RPMI7951 (cell line): ENCODE results near the gene GCLM. TPM values are rescaled to one million over a fixed set of nuclear protein-coding genes. Genes with fewer than 3 reads are reported as not detected.
"Not testable (repeated sequence)": the region's sequence is repeated elsewhere in the genome, so short reads cannot be mapped to it uniquely, and the experiment has no call there.

Experiments
- DNase-seq: peaks from one replicate; pipeline ENCODE4 v3.0.0-alpha.2; 2012; ENCODE audit warnings: low read depth
- total RNA-seq: library from RNA; depleted of rRNA; stranded (reverse); fragments of >200 nt; shearing (Covaris generic); gene quantifications from 2 replicates; pipeline ENCODE4 v1.2.3, GENCODE V29; 2014; rRNA removed

The GCLM gene, protein sequence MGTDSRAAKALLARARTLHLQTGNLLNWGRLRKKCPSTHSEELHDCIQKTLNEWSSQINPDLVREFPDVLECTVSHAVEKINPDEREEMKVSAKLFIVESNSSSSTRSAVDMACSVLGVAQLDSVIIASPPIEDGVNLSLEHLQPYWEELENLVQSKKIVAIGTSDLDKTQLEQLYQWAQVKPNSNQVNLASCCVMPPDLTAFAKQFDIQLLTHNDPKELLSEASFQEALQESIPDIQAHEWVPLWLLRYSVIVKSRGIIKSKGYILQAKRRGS
- total RNA-seq = 45.1 and 46.3 TPM in 2 replicates

DNA sequence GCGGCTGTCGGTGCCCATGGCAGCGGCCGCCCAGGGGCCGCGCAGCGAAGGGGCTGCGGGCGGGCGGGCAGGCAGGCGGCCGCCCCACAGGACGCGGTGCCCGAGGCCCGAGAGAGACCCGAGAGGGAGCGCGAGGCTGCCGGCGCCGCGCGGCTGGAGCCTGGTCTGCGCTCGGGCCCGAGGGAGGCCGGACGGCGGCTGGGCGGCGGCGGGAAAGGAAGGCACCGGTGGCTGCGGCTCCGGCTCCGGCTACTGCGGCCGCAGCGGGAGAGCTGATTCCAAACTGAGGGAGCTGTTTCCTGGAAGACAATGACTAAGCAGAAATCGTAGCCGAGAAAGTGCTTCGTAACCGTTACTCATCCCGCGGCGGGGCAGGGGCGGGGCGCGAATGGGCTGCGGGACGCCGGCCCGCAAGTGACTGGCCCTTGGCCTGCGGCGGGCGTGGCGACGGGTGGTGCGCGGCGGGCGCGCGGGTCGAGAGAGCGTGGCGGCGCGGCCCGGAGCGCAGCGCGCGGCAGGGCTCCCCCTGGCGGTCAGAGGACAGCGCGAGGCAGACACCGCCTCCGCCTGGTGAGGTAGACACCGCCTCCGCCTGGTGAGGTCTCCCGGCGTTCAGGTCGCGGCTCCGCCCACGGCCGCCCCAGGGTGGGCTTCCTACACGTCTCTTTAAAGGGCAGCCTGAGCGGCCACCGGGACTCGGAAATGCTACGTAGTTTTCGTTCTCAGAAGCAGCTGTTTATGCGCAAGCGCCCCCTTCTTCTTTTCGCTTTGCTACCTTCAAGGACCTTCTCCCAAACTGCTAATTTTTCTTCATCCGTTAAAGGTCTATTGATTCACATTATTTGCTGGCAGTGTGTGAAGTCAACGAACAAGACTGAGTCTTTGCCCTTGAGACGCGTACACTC is at the start of gene GCLM:
TSS of gene GCLM (minus strand) at position 285 of the 905 bp plus-strand sequence. CDS start at position 18, 267 bp downstream.
- peak; percentile 94 for DNase-seq

DNA sequence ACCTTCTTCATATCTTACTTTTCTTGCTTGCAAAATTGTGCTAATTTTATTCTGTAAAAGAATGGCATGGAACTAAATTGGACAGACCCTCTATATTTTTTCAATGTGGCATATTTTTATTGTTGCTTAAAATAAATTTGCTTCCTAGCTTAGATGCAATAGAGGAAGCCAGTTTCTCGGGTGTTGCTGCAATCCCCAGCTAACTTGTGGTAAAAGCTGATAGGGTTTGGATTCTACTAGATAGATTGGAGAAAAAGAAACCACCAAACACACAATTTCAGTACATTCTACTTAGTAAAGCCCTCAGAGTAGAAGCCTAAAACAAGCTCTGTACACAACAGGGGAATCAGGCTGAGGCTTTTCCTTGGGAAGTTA is 49.5 kb upstream of the GCLM start:
- no peak for DNase-seq

DNA sequence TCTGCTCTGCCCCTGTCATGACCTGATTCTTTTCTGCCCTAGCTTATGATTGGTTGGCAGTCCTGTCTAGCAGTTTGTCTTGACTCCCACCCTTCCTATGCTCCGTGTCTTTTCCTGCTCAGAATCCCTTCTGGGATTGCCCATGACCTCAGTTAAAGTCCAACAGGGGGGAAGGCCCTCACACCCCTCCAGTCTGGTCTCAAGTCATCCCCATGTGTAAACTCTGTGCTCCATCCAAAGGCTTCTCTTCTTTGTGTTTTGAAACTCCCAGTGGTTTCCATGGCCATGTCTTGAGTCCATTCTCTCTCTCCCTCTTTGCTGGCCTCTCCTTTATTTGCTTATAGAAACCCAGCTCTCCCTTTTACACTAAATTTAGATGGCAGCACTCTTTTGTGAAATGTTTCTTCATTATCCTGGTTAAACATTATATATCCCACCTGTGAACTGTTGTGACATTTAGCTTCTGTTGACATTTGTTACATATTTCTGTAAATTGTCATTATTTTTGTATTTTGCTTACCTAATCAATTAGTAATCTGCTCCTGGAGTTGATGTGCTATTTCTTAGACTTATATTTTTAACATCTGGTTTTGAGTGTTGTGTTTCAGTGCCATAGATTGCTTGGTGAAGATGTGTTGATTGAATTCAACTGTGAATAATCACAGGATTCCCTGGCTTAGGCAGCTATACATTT is 48.9 kb upstream of the GCLM start:
- DNase-seq = no peak

DNA sequence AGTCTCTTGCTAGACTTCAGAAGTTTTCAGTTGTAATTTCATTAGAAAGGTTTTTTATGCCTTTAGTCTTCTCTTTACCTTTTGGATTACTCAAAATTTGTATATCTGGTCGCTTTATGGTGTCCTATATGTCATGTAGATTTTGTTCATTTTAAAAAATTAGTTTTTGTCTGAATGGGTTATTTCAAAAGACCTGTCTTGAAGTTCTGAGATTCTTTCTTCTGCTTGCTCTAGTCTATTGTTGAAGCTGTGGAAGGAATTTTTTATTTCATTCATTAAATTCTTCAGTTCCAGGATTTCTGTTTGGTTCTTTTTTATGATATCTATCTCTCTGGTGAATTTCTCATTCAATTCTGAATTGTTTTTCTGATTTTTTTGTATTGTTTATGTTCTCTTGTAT is 46.5 kb upstream of the GCLM start:
- no peak for DNase-seq

DNA sequence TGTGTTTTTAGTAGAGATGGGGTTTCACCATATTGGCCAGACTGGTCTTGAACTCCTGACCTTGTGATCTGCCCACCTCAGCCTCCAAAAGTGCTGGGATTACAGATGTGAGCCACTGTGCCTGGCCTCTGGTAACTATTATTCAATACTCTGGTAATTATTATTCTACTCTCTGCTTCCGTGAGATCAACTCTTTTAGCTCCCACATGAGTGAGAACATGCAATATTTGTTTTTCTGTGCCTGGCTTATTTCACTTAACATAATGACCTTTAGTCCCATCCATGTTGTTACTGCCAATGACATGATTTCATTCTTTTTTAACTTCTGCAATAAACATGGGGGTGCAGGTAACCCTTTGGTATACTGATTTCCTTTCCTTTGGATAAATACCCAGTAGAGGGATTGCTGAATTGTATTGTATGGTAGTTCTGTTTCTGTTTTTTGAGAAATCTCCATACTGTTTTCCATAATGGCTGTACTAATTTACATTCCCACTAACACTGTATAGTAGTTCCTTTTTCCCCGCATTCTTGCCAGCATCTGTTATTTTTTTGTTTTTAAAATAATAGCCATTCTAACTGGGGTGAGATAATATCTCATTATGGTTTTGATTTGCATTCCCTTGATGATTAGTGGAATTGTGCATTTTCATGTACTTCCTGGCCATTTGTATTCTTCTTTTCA is 37.9 kb upstream of the GCLM start:
- not testable (repeated sequence) for DNase-seq

DNA sequence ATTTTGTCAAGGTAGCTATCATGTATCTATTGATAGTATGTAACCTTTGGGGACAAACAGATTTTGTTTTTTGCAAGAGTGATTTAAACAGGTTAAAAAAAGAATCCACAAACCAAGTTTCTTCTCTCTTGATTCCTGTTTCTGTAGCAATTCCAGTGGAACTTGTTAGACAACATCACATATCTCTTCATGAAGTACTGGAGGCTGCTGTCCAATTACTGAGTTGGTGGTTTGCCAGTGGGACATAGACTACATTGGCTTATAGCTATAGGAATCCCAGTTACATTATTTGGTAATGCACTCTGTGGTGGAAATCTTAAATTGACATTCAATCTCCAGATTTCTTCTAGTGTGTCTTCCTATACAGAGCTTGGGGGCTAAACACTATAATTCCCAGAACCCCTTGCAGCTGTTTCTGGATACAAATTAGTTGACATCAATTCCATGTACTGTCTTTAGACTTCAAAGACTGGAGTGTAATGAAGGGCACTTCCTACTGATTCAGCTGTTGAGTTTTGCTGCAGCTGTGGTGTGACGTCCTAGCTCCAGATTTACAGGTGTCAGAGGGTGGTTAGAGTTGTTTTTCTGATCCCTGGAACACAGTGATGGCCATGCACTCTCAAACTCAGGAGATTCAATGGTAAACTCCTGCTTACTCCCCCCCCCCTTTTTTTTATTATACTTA is 29.4 kb upstream of the GCLM start:
- DNase-seq = peak; percentile 5

DNA sequence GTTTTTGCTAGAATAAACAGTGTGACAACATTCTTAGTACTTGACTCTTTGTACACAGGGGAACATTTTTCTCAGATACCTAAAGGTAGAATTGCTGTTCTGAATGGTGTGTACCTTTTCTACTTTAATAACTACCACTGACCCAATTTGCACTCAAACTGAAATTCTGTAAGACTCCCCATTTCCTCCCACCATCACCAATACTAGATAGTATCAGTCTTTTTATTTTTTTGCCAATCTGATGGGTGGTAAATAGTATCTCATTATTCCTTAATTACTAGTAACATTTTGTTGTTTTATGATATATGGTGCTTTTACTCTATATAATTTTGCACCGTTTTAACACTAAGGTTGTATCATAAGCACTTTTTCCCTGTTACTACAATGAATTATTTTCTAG is 28.8 kb upstream of the GCLM start:
- no peak for DNase-seq

DNA sequence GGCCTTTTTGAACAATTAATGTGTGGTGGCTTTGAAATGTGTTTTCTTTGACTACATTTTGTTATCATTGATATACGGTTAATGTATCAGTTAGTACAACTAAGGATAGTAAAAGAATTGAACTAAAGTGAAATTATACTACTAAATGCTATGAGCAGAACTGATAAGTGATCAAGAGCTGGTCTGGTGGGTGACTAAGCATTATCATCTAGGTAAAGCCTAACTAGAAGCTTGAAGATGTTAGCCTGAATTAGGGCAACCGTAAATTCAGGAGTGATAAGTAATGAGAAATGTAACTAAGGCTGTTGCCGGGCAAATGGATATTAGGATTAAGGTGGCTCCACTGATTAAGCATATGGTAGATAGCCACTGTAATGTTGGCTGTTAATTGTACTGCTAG is 16.0 kb upstream of the GCLM start:
- DNase-seq = no peak

DNA sequence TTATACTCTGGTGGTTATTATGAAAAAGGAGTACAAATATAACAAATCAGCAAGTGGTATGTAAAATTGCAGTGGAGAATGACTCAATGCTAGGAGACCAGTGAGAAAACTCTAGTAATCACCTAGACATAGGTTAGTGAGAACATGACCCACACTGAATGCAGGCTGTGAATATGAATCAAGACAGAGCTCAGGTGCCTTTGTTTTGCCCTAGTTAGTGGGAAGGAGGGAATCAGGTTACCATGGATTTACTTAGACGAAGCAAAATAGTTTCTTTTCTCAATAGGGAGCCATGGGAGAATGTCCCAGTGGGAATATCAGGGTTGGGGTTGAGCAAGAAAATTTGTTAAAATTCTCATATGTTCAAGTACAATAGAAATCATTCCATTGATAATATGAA is 10.6 kb upstream of the GCLM start:
- DNase-seq = no peak

DNA sequence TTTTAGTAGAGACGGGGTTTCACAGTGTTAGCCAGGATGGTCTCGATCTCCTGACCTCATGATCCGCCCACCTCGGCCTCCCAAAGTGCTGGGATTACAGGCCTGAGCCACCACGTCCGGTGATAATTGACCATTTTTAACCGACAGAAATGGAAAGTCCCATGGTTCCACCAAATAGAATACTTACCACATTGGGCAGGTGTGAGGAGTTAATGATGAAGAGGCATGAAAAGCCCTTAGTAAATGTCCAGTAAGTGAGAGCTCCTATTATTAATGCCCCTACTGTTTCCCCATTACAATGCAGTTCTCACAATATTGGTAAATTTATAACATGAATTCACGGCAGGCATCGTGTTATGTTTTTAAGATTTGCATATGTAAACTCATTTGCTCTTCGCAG is 8.1 kb upstream of the GCLM start:
- no peak for DNase-seq

DNA sequence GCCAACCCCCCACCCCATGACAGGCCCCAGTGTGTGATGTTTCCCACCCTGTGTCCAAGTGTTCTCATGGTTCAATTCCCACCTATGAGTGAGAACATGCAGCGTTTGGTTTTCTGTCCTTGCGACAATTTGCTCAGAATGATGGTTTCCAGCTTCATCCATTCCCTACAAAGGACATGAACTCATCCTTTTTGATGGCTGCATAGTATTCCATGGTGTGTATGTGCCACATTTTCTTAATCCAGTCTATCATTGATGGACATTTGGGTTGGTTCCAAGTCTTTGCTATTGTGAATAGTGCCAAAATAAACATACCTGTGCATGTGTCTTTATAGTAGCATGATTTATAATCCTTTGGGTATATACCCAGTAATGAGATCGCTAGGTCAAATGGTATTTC is 1.6 kb upstream of the GCLM start:
- DNase-seq = not testable (repeated sequence)

DNA sequence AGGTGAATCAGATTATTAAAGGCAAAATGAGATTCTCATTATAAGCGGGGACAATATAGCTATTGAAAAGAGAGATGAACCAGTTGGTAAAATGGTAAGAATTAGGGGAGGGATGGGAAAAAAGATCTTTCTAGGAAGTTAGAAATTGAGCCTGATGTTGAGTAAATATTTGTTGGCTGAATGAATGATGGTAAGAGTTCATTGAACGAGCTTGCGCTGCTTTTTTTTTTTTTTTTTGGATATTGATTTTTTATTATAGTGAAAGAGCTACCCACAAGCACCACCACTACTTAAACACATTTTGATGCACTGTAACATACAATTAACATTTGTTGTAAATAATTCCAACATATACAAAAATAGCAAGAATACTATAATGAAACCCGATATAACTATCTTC is 1.1 kb upstream of the GCLM start:
- no peak for DNase-seq

DNA sequence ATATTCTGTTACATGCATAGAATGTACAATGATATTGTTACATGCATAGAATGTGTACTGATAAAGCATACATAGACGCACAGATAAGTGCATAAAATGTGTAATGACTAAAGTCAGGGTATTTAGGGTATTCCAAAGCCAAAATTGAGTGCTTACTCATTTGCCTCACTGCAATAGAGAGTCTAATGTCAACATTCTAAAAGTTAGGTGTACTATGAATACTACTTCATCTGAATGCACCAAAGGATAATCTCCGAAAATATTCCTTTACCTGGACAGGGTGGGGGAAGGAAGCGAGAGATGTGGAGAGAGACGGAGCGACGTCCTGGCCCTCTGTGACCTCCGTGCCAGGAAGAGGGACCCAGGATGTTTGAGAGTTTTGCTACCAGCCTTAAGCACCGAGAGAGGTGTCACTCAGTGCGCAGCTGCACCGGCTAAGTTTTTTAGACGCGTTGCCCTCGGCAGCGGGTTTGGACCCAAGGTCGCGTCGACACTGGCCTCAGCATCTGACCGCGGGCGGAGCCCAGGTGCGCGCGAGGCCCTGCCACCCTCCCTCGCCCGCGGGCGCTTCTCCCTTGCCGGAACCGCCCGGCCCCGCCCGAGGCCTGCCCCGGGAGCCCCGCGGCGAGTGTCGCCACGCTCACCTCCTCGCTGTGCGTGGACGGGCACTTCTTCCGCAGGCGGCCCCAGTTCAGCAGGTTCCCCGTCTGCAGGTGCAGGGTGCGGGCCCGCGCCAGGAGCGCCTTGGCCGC is 660 bp downstream of the GCLM start:
- DNase-seq = peak; percentile 19

DNA sequence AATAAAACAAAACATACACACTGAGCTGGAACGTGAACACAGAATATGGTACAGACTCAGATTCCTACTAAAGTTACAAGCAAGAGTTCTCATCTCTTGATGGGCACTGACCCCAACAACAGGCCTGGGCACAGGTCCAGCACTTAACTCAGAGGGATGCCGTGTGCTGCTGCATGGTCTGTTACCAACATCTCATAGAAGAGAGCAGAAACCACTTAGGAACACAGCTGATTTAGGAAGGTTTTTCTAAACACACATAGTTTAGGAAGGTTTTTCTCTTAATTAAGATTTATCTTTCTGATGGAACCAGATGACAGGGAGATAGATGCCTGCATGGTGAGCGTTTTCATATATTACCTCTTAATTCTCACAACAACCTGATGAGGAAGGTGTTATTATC is 1.5 kb downstream of the GCLM start:
- peak; percentile 78 for DNase-seq

DNA sequence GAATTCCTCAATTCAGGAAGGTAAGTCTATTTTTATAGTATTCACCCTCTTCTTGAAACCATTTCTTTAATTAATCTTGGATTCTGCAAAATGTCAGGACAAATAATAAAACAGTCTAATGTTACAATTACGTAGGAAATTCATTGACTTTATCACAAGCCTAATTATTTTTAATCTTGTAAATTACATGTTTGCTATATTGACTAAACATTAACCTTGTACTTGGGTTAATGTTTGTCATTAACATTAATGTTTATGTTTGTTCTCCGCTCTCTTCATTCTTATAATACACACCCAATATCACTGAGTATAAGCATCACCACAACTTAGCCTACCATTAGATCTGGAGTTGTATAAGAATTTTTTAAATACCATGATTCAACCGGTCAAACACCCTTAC is 2.8 kb downstream of the GCLM start:
- no peak for DNase-seq

DNA sequence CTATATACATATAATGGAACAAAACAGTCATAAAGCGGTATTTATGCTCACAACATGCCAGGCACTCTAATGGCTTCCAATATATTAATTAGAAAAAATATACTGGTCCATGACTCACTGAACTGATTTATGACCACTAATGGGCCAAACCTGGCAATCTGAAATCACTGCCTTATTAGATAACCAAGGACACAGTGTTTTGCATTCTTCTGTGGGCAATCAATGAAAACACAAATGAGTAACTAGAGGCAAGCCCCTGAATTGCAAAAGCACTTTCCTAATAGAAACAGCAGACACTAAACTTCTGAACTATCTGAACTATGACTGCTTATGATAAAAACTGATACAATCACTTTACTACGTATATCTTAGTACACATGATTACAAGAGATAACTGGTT is 3.5 kb downstream of the GCLM start:
- DNase-seq = peak; percentile 16

DNA sequence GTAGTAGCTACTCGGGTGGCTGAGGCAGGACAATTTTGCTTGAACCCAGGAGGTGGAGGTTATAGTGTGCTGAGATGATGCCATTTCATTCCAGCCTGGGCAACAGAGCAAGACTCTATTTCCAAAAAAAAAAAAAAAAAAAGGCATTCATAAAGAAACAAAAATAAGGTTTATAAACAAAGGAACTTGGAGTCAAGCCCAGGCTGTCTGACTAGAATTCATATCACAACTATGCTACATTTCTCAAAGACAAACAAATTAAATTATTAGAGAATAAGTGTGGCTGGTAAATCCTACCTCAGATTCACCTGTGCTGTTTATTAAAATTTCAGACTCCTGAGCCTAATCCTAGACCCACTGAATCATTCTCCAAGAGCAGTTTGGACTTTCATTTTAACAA is 4.2 kb downstream of the GCLM start:
- no peak for DNase-seq

DNA sequence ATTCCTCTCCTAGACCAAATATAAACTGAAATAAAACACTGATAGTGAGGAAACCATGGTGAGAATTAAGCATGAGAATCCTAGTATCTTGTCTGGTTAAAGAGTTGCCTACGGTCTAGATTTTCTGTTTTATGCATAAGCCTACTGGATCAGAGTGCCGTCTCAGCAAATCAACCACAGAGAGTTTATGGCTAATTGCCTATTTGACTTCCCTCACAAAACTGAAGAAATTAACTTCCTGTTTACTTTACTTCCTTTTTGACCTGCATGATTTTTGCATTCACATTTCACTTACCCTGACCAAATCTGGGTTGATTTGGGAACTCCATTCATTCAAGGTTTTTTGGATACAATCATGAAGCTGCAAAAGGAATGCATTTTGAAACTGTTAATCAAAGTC is 5.0 kb downstream of the GCLM start:
- DNase-seq = no peak

DNA sequence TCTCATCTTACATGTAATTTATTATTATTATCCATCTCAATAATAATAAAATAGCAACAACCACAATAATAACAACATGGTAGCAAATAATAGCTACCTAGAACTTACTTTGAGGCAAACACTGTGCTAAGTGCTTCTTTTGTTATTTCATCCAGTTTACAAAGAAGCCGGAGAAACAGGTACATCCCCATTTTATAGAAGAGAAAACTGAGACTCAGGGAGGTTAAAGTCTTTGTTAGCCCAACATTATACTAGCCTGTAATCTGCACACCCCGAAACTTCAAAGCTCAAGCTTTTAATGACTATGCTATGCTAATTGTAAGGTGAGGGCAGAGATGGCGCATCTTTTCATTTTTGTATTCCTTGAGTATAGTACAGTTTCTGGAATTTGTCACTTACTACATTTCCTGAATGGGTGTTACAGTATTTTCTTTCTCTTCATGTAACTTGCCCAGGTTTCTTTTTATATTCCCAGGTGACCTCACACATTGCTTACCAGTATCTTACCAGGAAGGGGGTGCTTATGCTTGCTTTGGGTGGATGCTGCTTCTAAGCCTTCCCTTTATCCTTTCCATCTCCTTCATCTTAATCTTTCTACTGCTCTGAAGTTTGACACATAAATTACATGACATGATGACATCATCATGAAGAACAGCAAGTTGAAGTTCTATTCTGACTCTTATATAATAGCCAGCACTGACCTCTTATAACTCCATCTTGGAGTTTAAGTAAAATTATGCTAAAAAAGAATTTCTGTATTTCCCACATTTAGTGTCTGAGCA is 8.3 kb downstream of the GCLM start:
- DNase-seq = no peak
